PC-3 (cell line): Measurements from ENCODE around the gene CRYBG3. TPM values are rescaled to one million over a fixed set of nuclear protein-coding genes. Genes with fewer than 3 reads are reported as not detected.
"Not testable (repeated sequence)": the region's sequence is repeated elsewhere in the genome, so short reads cannot be mapped to it uniquely, and the experiment has no call there.

ENCODE experiments used
- ATAC-seq: fragments of 200-7000 bp; cut with Tn5 transposase; 2 replicates; pipeline ENCODE4 v1.9.1; 2020; ENCODE audit warnings: mild to moderate bottlenecking, moderate library complexity
- BruUV-seq: library from RNA; stranded (reverse); fragments of 400-500 nt; replicated peaks from 2 replicates; lab custom pipeline; 2021; lab: Mats Ljungman, UMichigan
- CTCF ChIA-PET: fragments of 300-600 bp; sonication (Branson Sonifier 250); formaldehyde crosslinking; loops from one replicate; lab custom pipeline; 2022; ENCODE audit warnings: antibody characterized with exemption; lab: Charles Lee
- POLR2A ChIA-PET: fragments of 300-600 bp; sonication (Branson Sonifier 250); formaldehyde crosslinking; loops from one replicate; lab custom pipeline; 2022; ENCODE audit warnings: antibody characterized with exemption; ENCODE audit not compliant: unreplicated experiment; lab: Charles Lee
- DNase-seq: peaks from one replicate; pipeline ENCODE4 v3.0.0-alpha.2; 2015
- H2AFZ ChIP-seq: fragments of 300-600 bp; sonication (generic); 2 replicates; pipeline ENCODE4 v1.6.0; 2016; ENCODE audit warnings: antibody characterized with exemption, low read length
- H3F3A ChIP-seq: fragments of 300-600 bp; sonication (generic); one replicate; pipeline ENCODE4 v1.6.0; 2017; ENCODE audit warnings: antibody characterized with exemption, low read length, control low read depth, mild to moderate bottlenecking; ENCODE audit not compliant: unreplicated experiment
- H3K27ac ChIP-seq: fragments of 300-600 bp; sonication (generic); 2 replicates; pipeline ENCODE4 v1.5.1; 2016; ENCODE audit warnings: mild to moderate bottlenecking, low read length
- H3K27me3 ChIP-seq: fragments of 300-600 bp; sonication (generic); 2 replicates; pipeline ENCODE4 v1.6.1; 2016; ENCODE audit warnings: low read length, mixed read lengths
- H3K36me3 ChIP-seq: fragments of 300-600 bp; sonication (generic); 2 replicates; pipeline ENCODE4 v1.6.1; 2016; ENCODE audit warnings: low read depth, mixed run types, low read length, mixed read lengths
- H3K4me1 ChIP-seq: fragments of 300-600 bp; sonication (generic); 2 replicates; pipeline ENCODE4 v1.5.1; 2016; ENCODE audit warnings: low read length; ENCODE audit not compliant: insufficient read depth
- H3K4me2 ChIP-seq: fragments of 300-600 bp; sonication (generic); 2 replicates; pipeline ENCODE4 v1.6.0; 2016; ENCODE audit warnings: low read length
- H3K4me3 ChIP-seq: fragments of 300-600 bp; sonication (generic); 2 replicates; pipeline ENCODE4 v1.5.1; 2016; ENCODE audit warnings: mild to moderate bottlenecking, low read length, mixed read lengths
- H3K79me2 ChIP-seq: fragments of 300-600 bp; sonication (generic); 2 replicates; pipeline ENCODE4 v1.6.1; 2017; ENCODE audit warnings: low read length, mixed read lengths
- H3K9ac ChIP-seq: fragments of 300-600 bp; sonication (generic); 2 replicates; pipeline ENCODE4 v1.6.0; 2016; ENCODE audit warnings: mild to moderate bottlenecking, low read length
- H3K9me2 ChIP-seq: fragments of 300-600 bp; sonication (generic); replicated peaks from 2 replicates; pipeline ENCODE4 v1.6.1; 2016; ENCODE audit warnings: mixed run types, low read length, mixed read lengths
- H3K9me3 ChIP-seq: fragments of 300-600 bp; sonication (generic); 2 replicates; pipeline ENCODE4 v1.6.1; 2016; ENCODE audit warnings: low read length, mixed read lengths
- H4K20me1 ChIP-seq: fragments of 300-600 bp; sonication (generic); 2 replicates; pipeline ENCODE4 v1.6.1; 2016; ENCODE audit warnings: low read length, mixed read lengths
- EZH2 ChIP-seq: fragments of 300-600 bp; sonication (generic); IDR thresholded peaks from one replicate; pipeline ENCODE4 v1.6.1; 2017; ENCODE audit warnings: antibody characterized with exemption, mild to moderate bottlenecking, low read length; ENCODE audit not compliant: unreplicated experiment
- EZH2phosphoT487 ChIP-seq: fragments of 300-600 bp; sonication (generic); IDR thresholded peaks from 2 replicates; pipeline ENCODE4 v1.6.1; 2018; ENCODE audit warnings: mild to moderate bottlenecking, antibody characterized with exemption, low read length, borderline replicate concordance
- intact Hi-C: fragments of 100-400 bp; cut with micrococcal nuclease; formaldehyde crosslinking; loops from 2 replicates; pipeline ENCODE4 v1.9.0; 2023
- total RNA-seq: library from RNA; depleted of rRNA; stranded (reverse); fragments of >200 nt; gene quantifications from 2 replicates; pipeline ENCODE4 v1.2.3, GENCODE V29; 2014
- TF ChIP-seq, protein P1 (sequence below): fragments of 300-600 bp; sonication (generic); conservative IDR thresholded peaks from 2 replicates; pipeline ENCODE4 v1.5.1; 2017; ENCODE audit warnings: antibody characterized with exemption, low read depth, mild to moderate bottlenecking, low read length

Gene CRYBG3
- total RNA-seq, 1 experiment from 2014 or later = 11.4 TPM

GRCh38 chr3:97830638-97831037 lies 8.8 kb downstream of the CRYBG3 start:
- H3K4me1 ChIP-seq = no peaks in the 10 kb centered on the region
- peaks cover 11% of the 10 kb centered on the region for H3K79me2 ChIP-seq
- no peaks in the 10 kb centered on the region for H3K9me3 ChIP-seq
- no peak overlapping the region for H3K4me2 ChIP-seq
- ChIA-PET CTCF (no interaction called here), POLR2A (no interaction called here)
- no peak overlapping the region for H3K27ac ChIP-seq
- H2AFZ ChIP-seq = no peak overlapping the region
- H3K4me3 ChIP-seq = no peak overlapping the region
- H3K27me3 ChIP-seq = no peaks in the 10 kb centered on the region
- H3K9me2 ChIP-seq = no peaks in the 10 kb centered on the region
- BruUV-seq = no TSS peak
- intact Hi-C loops = no loop called here
- TF ChIP-seq, protein P1, sequence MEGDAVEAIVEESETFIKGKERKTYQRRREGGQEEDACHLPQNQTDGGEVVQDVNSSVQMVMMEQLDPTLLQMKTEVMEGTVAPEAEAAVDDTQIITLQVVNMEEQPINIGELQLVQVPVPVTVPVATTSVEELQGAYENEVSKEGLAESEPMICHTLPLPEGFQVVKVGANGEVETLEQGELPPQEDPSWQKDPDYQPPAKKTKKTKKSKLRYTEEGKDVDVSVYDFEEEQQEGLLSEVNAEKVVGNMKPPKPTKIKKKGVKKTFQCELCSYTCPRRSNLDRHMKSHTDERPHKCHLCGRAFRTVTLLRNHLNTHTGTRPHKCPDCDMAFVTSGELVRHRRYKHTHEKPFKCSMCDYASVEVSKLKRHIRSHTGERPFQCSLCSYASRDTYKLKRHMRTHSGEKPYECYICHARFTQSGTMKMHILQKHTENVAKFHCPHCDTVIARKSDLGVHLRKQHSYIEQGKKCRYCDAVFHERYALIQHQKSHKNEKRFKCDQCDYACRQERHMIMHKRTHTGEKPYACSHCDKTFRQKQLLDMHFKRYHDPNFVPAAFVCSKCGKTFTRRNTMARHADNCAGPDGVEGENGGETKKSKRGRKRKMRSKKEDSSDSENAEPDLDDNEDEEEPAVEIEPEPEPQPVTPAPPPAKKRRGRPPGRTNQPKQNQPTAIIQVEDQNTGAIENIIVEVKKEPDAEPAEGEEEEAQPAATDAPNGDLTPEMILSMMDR = no peak
- no peak for TF ChIP-seq EZH2phosphoT487
- no peak for TF ChIP-seq EZH2
- no peak for DNase-seq
- H4K20me1 ChIP-seq = no peaks in the 10 kb centered on the region
- no peak for ATAC-seq
- H3K36me3 ChIP-seq = no peaks in the 10 kb centered on the region
- H3F3A ChIP-seq = no peaks in the 10 kb centered on the region
- H3K9ac ChIP-seq = no peak overlapping the region

DNA sequence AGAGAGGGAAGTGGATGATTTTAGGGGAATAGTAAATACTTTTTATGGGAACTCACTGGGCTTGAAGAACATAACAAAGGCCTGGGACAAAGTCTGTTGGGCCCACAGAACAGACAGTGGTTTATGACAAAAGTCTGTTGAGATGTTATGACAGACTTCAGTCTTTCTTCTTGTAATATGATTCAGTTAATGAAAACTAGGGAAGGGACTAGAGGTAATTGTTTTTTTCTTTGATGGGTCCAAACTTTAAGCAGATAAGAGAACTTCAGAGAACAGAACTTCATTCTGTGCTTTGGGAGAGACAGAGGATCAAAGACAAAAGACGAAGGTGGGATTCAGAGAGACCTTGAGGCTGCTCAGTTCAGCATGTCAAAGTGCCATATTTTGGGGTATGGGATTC lies 9.3 kb downstream of the CRYBG3 start:
- H3K9me2 ChIP-seq = no peaks in the 10 kb centered on the region
- no peaks in the 10 kb centered on the region for H3K36me3 ChIP-seq
- H3K27ac ChIP-seq = no peak overlapping the region
- BruUV-seq = no TSS peak
- H3K27me3 ChIP-seq = no peaks in the 10 kb centered on the region
- DNase-seq = no peak
- peaks cover 6% of the 10 kb centered on the region for H3K79me2 ChIP-seq
- no peaks in the 10 kb centered on the region for H3F3A ChIP-seq
- no peaks in the 10 kb centered on the region for H3K4me1 ChIP-seq
- H2AFZ ChIP-seq = no peak overlapping the region
- no peak overlapping the region for H3K4me3 ChIP-seq
- CTCF ChIA-PET = no interaction called here
- no peaks in the 10 kb centered on the region for H4K20me1 ChIP-seq
- TF ChIP-seq, protein P1 = no peak
- TF ChIP-seq EZH2 (no peak), EZH2phosphoT487 (no peak)
- POLR2A ChIA-PET = interaction anchor here (0.7 kb wide), 1 partner anchor 10 kb away, joined by 8 read pairs; the partner anchor contains the start of gene CRYBG3
- H3K9me3 ChIP-seq = no peaks in the 10 kb centered on the region
- intact Hi-C loops = no loop called here
- no peak overlapping the region for H3K9ac ChIP-seq
- no peak for ATAC-seq
- no peak overlapping the region for H3K4me2 ChIP-seq

DNA sequence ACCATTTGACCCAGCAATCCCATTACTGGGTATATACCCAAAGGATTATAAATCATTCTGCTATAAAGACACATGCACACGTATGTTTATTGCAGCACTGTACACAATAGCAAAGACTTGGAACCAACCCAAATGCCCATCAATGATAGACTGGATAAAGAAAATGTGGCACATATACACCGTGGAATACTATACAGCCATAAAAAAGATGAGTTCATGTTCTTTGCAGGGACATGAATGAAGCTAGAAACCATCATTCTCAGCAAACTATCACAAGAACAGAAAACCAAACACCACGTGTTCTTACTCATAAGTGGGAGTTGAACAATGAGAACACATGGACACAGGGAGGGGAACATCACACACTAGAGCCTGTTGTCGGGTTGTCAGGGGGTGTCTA lies 11.4 kb downstream of the CRYBG3 start:
- DNase-seq, H3K9ac ChIP-seq, CTCF ChIA-PET, H4K20me1 ChIP-seq, H3K9me3 ChIP-seq, H3F3A ChIP-seq, H3K9me2 ChIP-seq, BruUV-seq, H3K27ac ChIP-seq, H3K4me2 ChIP-seq, POLR2A ChIA-PET, H3K4me3 ChIP-seq, H3K79me2 ChIP-seq, H3K36me3 ChIP-seq, ATAC-seq, H3K4me1 ChIP-seq, H2AFZ ChIP-seq, H3K27me3 ChIP-seq, intact Hi-C loops: not testable (repeated sequence)
